Measurements from ENCODE around the gene PLEKHH2.

DNA sequence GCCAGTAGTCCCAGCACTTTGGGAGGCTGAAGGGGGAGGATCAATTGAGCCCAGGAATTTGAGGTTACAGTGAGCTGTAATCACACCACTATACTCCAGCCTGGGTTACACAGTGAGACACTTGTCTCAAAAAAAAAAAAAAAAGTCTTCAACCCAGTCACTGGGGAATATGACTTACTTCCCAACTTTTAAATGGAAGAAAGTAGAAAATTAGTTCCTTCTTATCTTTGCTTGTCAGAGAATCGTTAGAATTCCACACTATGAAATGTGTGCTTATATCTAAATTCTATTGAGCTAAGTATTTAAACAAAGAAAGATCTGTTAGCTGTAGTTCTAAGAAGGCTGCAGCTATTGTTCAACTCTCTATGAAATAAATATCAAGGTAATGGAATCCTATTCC is 159.1 kb downstream of the PLEKHH2 start:
- TF ChIP-seq BHLHE40 (IDR thresholded peaks at IDR 0.05; ENCODE audit: borderline replicate concordance): no peak
- TF ChIP-seq HDGF (IDR thresholded peaks at IDR 0.05; ENCODE audit: borderline replicate concordance): no peak
- TF ChIP-seq FOXM1 (IDR thresholded peaks at IDR 0.05; ENCODE audit: borderline replicate concordance): no peak
- TF ChIP-seq SUZ12 (IDR thresholded peaks at IDR 0.05): no peak
- TF ChIP-seq ELF4 (IDR thresholded peaks at IDR 0.05): no peak

Measured in HEK293T (cell line).